ENCODE measurements around the gene RPS6KA2. TPM values are rescaled to one million over a fixed set of nuclear protein-coding genes. Genes with fewer than 3 reads are reported as not detected.

Gene RPS6KA2
- total and polyA plus RNA-seq, 2 donors (not counting 3 experiments of a cell fraction or from before 2014, with no cell fraction given) = 54.5 to 75.8 TPM

- intact Hi-C loops (cut with micrococcal nuclease) = no loop called here
- DNase-seq (ENCODE audit: low read depth, low spot score) (no peak), FAIRE-seq (no peak)
- H2AFZ ChIP-seq (ENCODE audit: low read depth, low read length) = no peak overlapping the region
- POLR2A ChIA-PET = no interaction called here
- no peaks in the 10 kb centered on the region for H3K9me1 ChIP-seq (replicated peaks; ENCODE audit: control insufficient read depth, extremely low read depth, insufficient read depth, low read length)
- CTCF ChIA-PET = no interaction called here
- no peaks in the 10 kb centered on the region for H3K4me1 ChIP-seq (ENCODE audit: control insufficient read depth, extremely low read depth, insufficient read depth, low read length)
- H4K20me1 ChIP-seq (replicated peaks; ENCODE audit: control insufficient read depth, extremely low read depth, insufficient read depth, low read length) = no peaks in the 10 kb centered on the region
- H3K79me2 ChIP-seq (ENCODE audit: control insufficient read depth, insufficient read depth, low read length) = no peaks in the 10 kb centered on the region
- H3K9me3 ChIP-seq (replicated peaks; ENCODE audit: control insufficient read depth, insufficient read depth, low read length) = no peaks in the 10 kb centered on the region
- H3K4me3 ChIP-seq (replicated peaks in 1 of 3; ENCODE audit: insufficient read depth in 1 of 3, low read depth in 1 of 3, low read length in 3 of 3) = no peak overlapping the region
- no peak overlapping the region for H3K9ac ChIP-seq (replicated peaks; ENCODE audit: extremely low read depth, insufficient read depth, low read length)
- TF ChIP-seq MAX (IDR thresholded peaks at IDR 0.05; ENCODE audit: insufficient read depth, insufficient read length) = no peak
- TF ChIP-seq MYC (IDR thresholded peaks at IDR 0.05; ENCODE audit: low read depth, low read length) = no peak
- no TSS peak for BruUV-seq (replicated peaks)
- no peak overlapping the region for H3K27ac ChIP-seq (ENCODE audit: insufficient read depth, low read depth, low read length)
- H3K36me3 ChIP-seq (ENCODE audit: control insufficient read depth in 2 of 2, extremely low read depth in 1 of 2, insufficient read depth in 2 of 2, low read length in 2 of 2) = no peaks in the 10 kb centered on the region
- no peak overlapping the region for H3K4me2 ChIP-seq (ENCODE audit: insufficient read depth, low read length)
- dilution Hi-C loops (cut with MboI; ENCODE audit: extremely low pct_ligation_motif_present, low sequenced_read_pairs) = no loop called here
- no peaks in the 10 kb centered on the region for H3K27me3 ChIP-seq (ENCODE audit: control insufficient read depth in 2 of 2, insufficient read depth in 2 of 2, low read length in 2 of 2)
These were observed 35.6 kb upstream of the RPS6KA2 start for GRCh38 chr6:166662690-166663089.

- H3K79me2 ChIP-seq (ENCODE audit: control insufficient read depth, insufficient read depth, low read length) = no peaks in the 10 kb centered on the region
- no peaks in the 10 kb centered on the region for H3K9me3 ChIP-seq (replicated peaks; ENCODE audit: control insufficient read depth, insufficient read depth, low read length)
- no peak overlapping the region for H3K4me2 ChIP-seq (ENCODE audit: insufficient read depth, low read length)
- DNase-seq (ENCODE audit: low read depth, low spot score) = no peak
- no peak for FAIRE-seq
- H4K20me1 ChIP-seq (replicated peaks; ENCODE audit: control insufficient read depth, extremely low read depth, insufficient read depth, low read length) = no peaks in the 10 kb centered on the region
- H3K4me3 ChIP-seq (replicated peaks in 1 of 3; ENCODE audit: insufficient read depth in 1 of 3, low read depth in 1 of 3, low read length in 3 of 3) = no peak overlapping the region
- no peaks in the 10 kb centered on the region for H3K27me3 ChIP-seq (ENCODE audit: control insufficient read depth in 2 of 2, insufficient read depth in 2 of 2, low read length in 2 of 2)
- ChIA-PET POLR2A (no interaction called here), CTCF (interaction anchor here (1.1 kb wide), 1 partner anchor 23 kb away, joined by 3 read pairs; no protein-coding TSS in a partner anchor)
- H3K27ac ChIP-seq (ENCODE audit: insufficient read depth, low read depth, low read length) = no peak overlapping the region
- H3K4me1 ChIP-seq (ENCODE audit: control insufficient read depth, extremely low read depth, insufficient read depth, low read length) = no peaks in the 10 kb centered on the region
- BruUV-seq (replicated peaks) = no TSS peak
- TF ChIP-seq MAX (IDR thresholded peaks at IDR 0.05; ENCODE audit: insufficient read depth, insufficient read length) (no peak), POLR2AphosphoS5 (IDR thresholded peaks at IDR 0.05; ENCODE audit: insufficient read depth, low read depth, low read length) (no peak), JUN (IDR thresholded peaks at IDR 0.05; ENCODE audit: borderline replicate concordance, insufficient read depth, insufficient read length, low read depth) (no peak), POLR2A (IDR thresholded peaks at IDR 0.05; ENCODE audit: low read depth, low read length) (no peak), EZH2 (IDR thresholded peaks at IDR 0.05; ENCODE audit: borderline replicate concordance, low read depth, low read length, severe bottlenecking) (no peak), GATA2 (IDR thresholded peaks at IDR 0.05; ENCODE audit: insufficient read depth, insufficient read length, low read depth, low read length) (no peak), MYC (IDR thresholded peaks at IDR 0.05; ENCODE audit: low read depth, low read length) (no peak), FOS (IDR thresholded peaks at IDR 0.05; ENCODE audit: borderline replicate concordance, insufficient read depth, low read length) (no peak), CTCF (IDR thresholded peaks at IDR 0.05; ENCODE audit: extremely low read depth in 1 of 2, insufficient read depth in 1 of 2, low read depth in 1 of 2, low read length in 2 of 2) (no peak)
- H2AFZ ChIP-seq (ENCODE audit: low read depth, low read length) = no peak overlapping the region
- dilution Hi-C loops (cut with MboI; ENCODE audit: extremely low pct_ligation_motif_present, low sequenced_read_pairs) = no loop called here
- intact Hi-C loops (cut with micrococcal nuclease) = no loop called here
- H3K9me1 ChIP-seq (replicated peaks; ENCODE audit: control insufficient read depth, extremely low read depth, insufficient read depth, low read length) = no peaks in the 10 kb centered on the region
- H3K9ac ChIP-seq (replicated peaks; ENCODE audit: extremely low read depth, insufficient read depth, low read length) = no peak overlapping the region
- H3K36me3 ChIP-seq (ENCODE audit: control insufficient read depth in 2 of 2, extremely low read depth in 1 of 2, insufficient read depth in 2 of 2, low read length in 2 of 2) = no peaks in the 10 kb centered on the region
These were observed 34.5 kb upstream of the RPS6KA2 start for GRCh38 chr6:166661327-166662085.

All from endothelial cell of umbilical vein (primary cell).